ENCODE results near the gene PHACTR1. TPM values are rescaled to one million over a fixed set of nuclear protein-coding genes. Genes with fewer than 3 reads are reported as not detected.

PHACTR1 gene
- polyA plus RNA-seq, 1 of the 3 experiments (the other 2 are of a cell fraction) = 0.12 TPM

- H3K9me2 ChIP-seq = no peaks in the 10 kb centered on the region
- H4K20me1 ChIP-seq (ENCODE audit: insufficient read depth) = no peaks in the 10 kb centered on the region
- H2AFZ ChIP-seq (ENCODE audit: low read depth) = no peak overlapping the region
- no peaks in the 10 kb centered on the region for H3K9me3 ChIP-seq
- H3K9ac ChIP-seq = no peak overlapping the region
- ChIA-PET POLR2A (no interaction called here), CTCF (no interaction called here)
- H3K36me3 ChIP-seq (replicated peaks in 1 of 2; ENCODE audit: control insufficient read depth in 1 of 2, insufficient read depth in 2 of 2, low read length in 1 of 2) = peaks cover 15 to 51% of the 10 kb centered on the region in 2 experiments
- H3K4me1 ChIP-seq (ENCODE audit: control insufficient read depth in 1 of 2, insufficient read depth in 2 of 2, low read depth in 1 of 2, low read length in 1 of 2) = peaks cover 0 to 27% of the 10 kb centered on the region in 2 experiments; a peak in 3 of 4 replicates
- 82% methylated on average over 8 of the region's 9 CpGs for WGBS (ENCODE audit: low lambda C conversion rate)
- no peak overlapping the region for H3K4me2 ChIP-seq
- DNase-seq = no peak
- no peak for TF ChIP-seq IRF3 (IDR thresholded peaks at IDR 0.05; ENCODE audit: low read depth, low read length)
- no peak overlapping the region for H3K4me3 ChIP-seq (ENCODE audit: low read depth in 2 of 2, low read length in 1 of 2)
- no peaks in the 10 kb centered on the region for H3K27me3 ChIP-seq (ENCODE audit: insufficient read depth)
- H3K79me2 ChIP-seq (ENCODE audit: insufficient read depth) = no peaks in the 10 kb centered on the region
- peaks cover 11% of the 10 kb centered on the region for H3F3A ChIP-seq (replicated peaks; ENCODE audit: insufficient read depth)
- no peak overlapping the region for H3K27ac ChIP-seq (ENCODE audit: low read depth in 2 of 2, low read length in 1 of 2)
Measured at GRCh38 chr6:13300643-13301590, 584.4 kb downstream of the PHACTR1 start.

DNA sequence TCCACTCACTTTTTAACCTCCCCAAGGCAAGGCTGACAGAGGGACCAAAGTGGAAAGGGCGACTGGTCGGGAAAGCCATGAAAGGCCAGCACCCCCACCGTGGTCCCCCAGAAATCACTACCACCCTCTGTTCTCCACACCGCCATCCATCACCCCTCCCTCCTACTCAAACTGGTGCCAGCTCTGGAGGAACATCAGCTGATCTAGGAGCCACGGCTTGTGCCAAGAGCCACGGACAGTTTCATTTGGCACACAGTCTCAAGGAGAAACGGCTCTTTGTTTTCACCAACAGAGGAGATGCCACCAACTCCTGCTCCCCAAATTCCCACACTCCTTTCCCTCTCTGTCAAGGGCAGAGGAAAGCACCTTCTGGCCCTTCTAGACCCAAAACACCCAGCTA, 585.7 kb downstream of the PHACTR1 start:
- CTCF ChIA-PET = no interaction called here

GRCh38 chr6:13302751-13303667, 586.4 kb downstream of the PHACTR1 start:
- H3K27ac ChIP-seq (ENCODE audit: low read depth in 2 of 2, low read length in 1 of 2) = peak overlapping the region; percentile 55 to 82; a peak in 3 of 4 replicates
- peak overlapping the region; percentile 71 for H3K4me2 ChIP-seq
- 51% methylated on average over 17 of the region's 17 CpGs for WGBS (ENCODE audit: low lambda C conversion rate)
- TF ChIP-seq POLR2AphosphoS5 (IDR thresholded peaks at IDR 0.05; ENCODE audit: low read depth, low read length) = peak; percentile 38; the same call in 1 of the 2 replicates
- TF ChIP-seq, protein P1, sequence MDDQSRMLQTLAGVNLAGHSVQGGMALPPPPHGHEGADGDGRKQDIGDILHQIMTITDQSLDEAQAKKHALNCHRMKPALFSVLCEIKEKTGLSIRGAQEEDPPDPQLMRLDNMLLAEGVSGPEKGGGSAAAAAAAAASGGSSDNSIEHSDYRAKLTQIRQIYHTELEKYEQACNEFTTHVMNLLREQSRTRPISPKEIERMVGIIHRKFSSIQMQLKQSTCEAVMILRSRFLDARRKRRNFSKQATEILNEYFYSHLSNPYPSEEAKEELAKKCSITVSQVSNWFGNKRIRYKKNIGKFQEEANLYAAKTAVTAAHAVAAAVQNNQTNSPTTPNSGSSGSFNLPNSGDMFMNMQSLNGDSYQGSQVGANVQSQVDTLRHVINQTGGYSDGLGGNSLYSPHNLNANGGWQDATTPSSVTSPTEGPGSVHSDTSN (IDR thresholded peaks at IDR 0.05) = peak; percentile 43
- peak; percentile 73; the same call in 1 of the 2 replicates for TF ChIP-seq USF1 (IDR thresholded peaks at IDR 0.05; ENCODE audit: borderline replicate concordance, low read depth)
- TF ChIP-seq SMC3 (IDR thresholded peaks at IDR 0.05; ENCODE audit: low read depth, low read length) = no peak
- TF ChIP-seq SIN3A (IDR thresholded peaks at IDR 0.05; ENCODE audit: borderline replicate concordance, low read depth, low read length) = no peak
- TF ChIP-seq JUND (IDR thresholded peaks at IDR 0.05) = peak; percentile 63; the same call in 1 of the 2 replicates
- peak; percentile 62; the same call in 1 of the 2 replicates for TF ChIP-seq FOSL2 (IDR thresholded peaks at IDR 0.05; ENCODE audit: borderline replicate concordance, low read depth)
- TF ChIP-seq NRF1 (IDR thresholded peaks at IDR 0.05; ENCODE audit: low read depth, low read length) = no peak
- peak; percentile 61; the same call in 1 of the 2 replicates for TF ChIP-seq NFIC (IDR thresholded peaks at IDR 0.05; ENCODE audit: borderline replicate concordance)
- TF ChIP-seq TCF12 (IDR thresholded peaks at IDR 0.05) = peak; percentile 41
- TF ChIP-seq, protein P2, sequence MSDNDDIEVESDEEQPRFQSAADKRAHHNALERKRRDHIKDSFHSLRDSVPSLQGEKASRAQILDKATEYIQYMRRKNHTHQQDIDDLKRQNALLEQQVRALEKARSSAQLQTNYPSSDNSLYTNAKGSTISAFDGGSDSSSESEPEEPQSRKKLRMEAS (IDR thresholded peaks at IDR 0.05; ENCODE audit: low read depth) = peak; percentile 67
- no peaks in the 10 kb centered on the region for H4K20me1 ChIP-seq (ENCODE audit: insufficient read depth)
- CTCF ChIA-PET = no interaction called here
- no peaks in the 10 kb centered on the region for H3K9me3 ChIP-seq
- peaks cover 19 to 64% of the 10 kb centered on the region in 2 experiments for H3K36me3 ChIP-seq (replicated peaks in 1 of 2; ENCODE audit: control insufficient read depth in 1 of 2, insufficient read depth in 2 of 2, low read length in 1 of 2)
- peak overlapping the region; percentile 26; the same call in 1 of the 2 replicates for H2AFZ ChIP-seq (ENCODE audit: low read depth)
- peaks cover 16% of the 10 kb centered on the region for H3F3A ChIP-seq (replicated peaks; ENCODE audit: insufficient read depth)
- H3K27me3 ChIP-seq (ENCODE audit: insufficient read depth) = no peaks in the 10 kb centered on the region
- no peak overlapping the region for H3K4me3 ChIP-seq (ENCODE audit: low read depth in 2 of 2, low read length in 1 of 2)
- DNase-seq = no peak
- no peaks in the 10 kb centered on the region for H3K79me2 ChIP-seq (ENCODE audit: insufficient read depth)
- no peaks in the 10 kb centered on the region for H3K9me2 ChIP-seq
- peaks cover 0 to 27% of the 10 kb centered on the region in 2 experiments; a peak in 3 of 4 replicates for H3K4me1 ChIP-seq (ENCODE audit: control insufficient read depth in 1 of 2, insufficient read depth in 2 of 2, low read depth in 1 of 2, low read length in 1 of 2)
- H3K9ac ChIP-seq = peak overlapping the region; percentile 27; the same call in 1 of the 2 replicates
- POLR2A ChIA-PET = no interaction called here

More for the DNA sequence above, 585.7 kb downstream of the PHACTR1 start:
- peak overlapping the region in 1 of 2 experiments; percentile 82; a peak in 1 of 4 replicates for H3K27ac ChIP-seq (ENCODE audit: low read depth in 2 of 2, low read length in 1 of 2)
- H3K9me3 ChIP-seq = no peaks in the 10 kb centered on the region
- H3K4me3 ChIP-seq (ENCODE audit: low read depth in 2 of 2, low read length in 1 of 2) = no peak overlapping the region
- H3K27me3 ChIP-seq (ENCODE audit: insufficient read depth) = no peaks in the 10 kb centered on the region
- H4K20me1 ChIP-seq (ENCODE audit: insufficient read depth) = no peaks in the 10 kb centered on the region
- H2AFZ ChIP-seq (ENCODE audit: low read depth) = no peak overlapping the region
- POLR2A ChIA-PET = no interaction called here
- TF ChIP-seq GATA2 (CRISPR knock-in tag; IDR thresholded peaks at IDR 0.05) (no peak), FOXM1 (IDR thresholded peaks at IDR 0.05; ENCODE audit: low read depth) (no peak)
- H3K9ac ChIP-seq = no peak overlapping the region
- H3K79me2 ChIP-seq (ENCODE audit: insufficient read depth) = no peaks in the 10 kb centered on the region
- DNase-seq = no peak
- H3K4me1 ChIP-seq (ENCODE audit: control insufficient read depth in 1 of 2, insufficient read depth in 2 of 2, low read depth in 1 of 2, low read length in 1 of 2) = peaks cover 0 to 27% of the 10 kb centered on the region in 2 experiments; a peak in 3 of 4 replicates
- 83% methylated on average over 4 of the region's 7 CpGs for WGBS (ENCODE audit: low lambda C conversion rate)
- H3F3A ChIP-seq (replicated peaks; ENCODE audit: insufficient read depth) = peaks cover 13% of the 10 kb centered on the region
- no peaks in the 10 kb centered on the region for H3K9me2 ChIP-seq
- peak overlapping the region; percentile 71 for H3K4me2 ChIP-seq
- H3K36me3 ChIP-seq (replicated peaks in 1 of 2; ENCODE audit: control insufficient read depth in 1 of 2, insufficient read depth in 2 of 2, low read length in 1 of 2) = peaks cover 23 to 62% of the 10 kb centered on the region in 2 experiments

All from SK-N-SH (cell line).